WTC11 (cell line): Measurements from ENCODE around the gene GGTLC1. TPM values are rescaled to one million over a fixed set of nuclear protein-coding genes. Genes with fewer than 3 reads are reported as not detected.

ENCODE experiments used
- ATAC-seq: fragments of 200-7000 bp; cut with Tn5 transposase; 2 replicates; pipeline ENCODE4 v1.10.0; 2021; ENCODE audit warnings: mild to moderate bottlenecking, moderate library complexity
- CTCF ChIA-PET: fragments of 300-600 bp; sonication (Branson Sonifier 250); formaldehyde crosslinking; loops from one replicate; lab custom pipeline; 2021; ENCODE audit warnings: antibody characterized with exemption; lab: Charles Lee
- POLR2A ChIA-PET: fragments of 350-600 bp; sonication (Branson Sonifier 250); formaldehyde crosslinking; loops from one replicate; lab custom pipeline; 2021; ENCODE audit warnings: antibody characterized with exemption; lab: Charles Lee
- DNase-seq: peaks from one replicate; pipeline ENCODE4 v3.0.0; 2021; ENCODE audit warnings: low spot score
- H3K27ac Mint-ChIP-seq: 2 replicates; pipeline ENCODE4 v1.8.0; 2021; ENCODE audit warnings: mixed read lengths
- H3K27me3 Mint-ChIP-seq: 2 replicates; pipeline ENCODE4 v1.8.0; 2021; ENCODE audit warnings: low read depth, mild to moderate bottlenecking, moderate library complexity, mixed read lengths
- H3K36me3 Mint-ChIP-seq: 2 replicates; pipeline ENCODE4 v1.8.0; 2021; ENCODE audit warnings: mixed read lengths
- H3K4me1 Mint-ChIP-seq: 2 replicates; pipeline ENCODE4 v1.8.0; 2022; ENCODE audit warnings: mixed read lengths
- H3K4me3 Mint-ChIP-seq: 2 replicates; pipeline ENCODE4 v1.8.0; 2021; ENCODE audit warnings: mild to moderate bottlenecking, moderate library complexity, mixed read lengths
- H3K9me3 Mint-ChIP-seq: 2 replicates; pipeline ENCODE4 v1.8.0; 2021; ENCODE audit warnings: mixed read lengths
- AR ChIP-seq: fragments of 250-450 bp; sonication (Bioruptor Pico); IDR thresholded peaks from 2 replicates; pipeline ENCODE4 v1.9.0; 2021; ENCODE audit warnings: mild to moderate bottlenecking
- ATF3 ChIP-seq: sonication (generic); formaldehyde crosslinking; conservative IDR thresholded peaks from 2 replicates; pipeline ENCODE4 v1.8.1; 2022; ENCODE audit warnings: mild to moderate bottlenecking, missing genetic modification reagents
- CBFB ChIP-seq: sonication (generic); formaldehyde crosslinking; IDR thresholded peaks from 2 replicates; pipeline ENCODE4 v1.8.1; 2022; ENCODE audit warnings: mild to moderate bottlenecking, low read depth, missing genetic modification reagents
- ESRRA ChIP-seq: sonication (generic); formaldehyde crosslinking; IDR thresholded peaks from 2 replicates; pipeline ENCODE4 v1.8.1; 2022; ENCODE audit warnings: mild to moderate bottlenecking, missing genetic modification reagents, borderline replicate concordance
- FOXK1 ChIP-seq: sonication (generic); formaldehyde crosslinking; IDR thresholded peaks from 2 replicates; pipeline ENCODE4 v1.8.0; 2022; ENCODE audit warnings: mild to moderate bottlenecking, moderate library complexity, missing genetic modification reagents
- GRHL2 ChIP-seq: fragments of 250-450 bp; sonication (Bioruptor Pico); IDR thresholded peaks from 2 replicates; pipeline ENCODE4 v1.8.0; 2022; ENCODE audit warnings: mild to moderate bottlenecking, moderate library complexity; ENCODE audit not compliant: insufficient replicate concordance, severe bottlenecking
- JAZF1 ChIP-seq: fragments of 250-450 bp; sonication (Bioruptor Pico); IDR thresholded peaks from 2 replicates; pipeline ENCODE4 v1.9.0; 2021; ENCODE audit warnings: moderate library complexity, mild to moderate bottlenecking, inconsistent platforms
- JUN ChIP-seq: sonication (generic); formaldehyde crosslinking; IDR thresholded peaks from 2 replicates; pipeline ENCODE4 v1.8.0; 2023; ENCODE audit warnings: mild to moderate bottlenecking, missing genetic modification reagents
- PREB ChIP-seq: sonication (generic); formaldehyde crosslinking; IDR thresholded peaks from 2 replicates; pipeline ENCODE4 v1.8.1; 2022; ENCODE audit warnings: mild to moderate bottlenecking, missing genetic modification reagents, moderate library complexity, borderline replicate concordance
- SOX15 ChIP-seq: fragments of 250-450 bp; sonication (Bioruptor Pico); IDR thresholded peaks from 2 replicates; pipeline ENCODE4 v1.9.0; 2021; ENCODE audit warnings: mild to moderate bottlenecking
- USF2 ChIP-seq: sonication (generic); formaldehyde crosslinking; IDR thresholded peaks from 2 replicates; pipeline ENCODE4 v1.8.1; 2023; ENCODE audit warnings: mild to moderate bottlenecking, missing genetic modification reagents, moderate library complexity
- ZBTB21 ChIP-seq: sonication (generic); formaldehyde crosslinking; IDR thresholded peaks from 2 replicates; pipeline ENCODE4 v1.8.1; 2023; ENCODE audit warnings: mild to moderate bottlenecking, missing genetic modification reagents, borderline replicate concordance
- ZBTB43 ChIP-seq: sonication (generic); formaldehyde crosslinking; IDR thresholded peaks from 2 replicates; pipeline ENCODE4 v1.8.1; 2023; ENCODE audit warnings: mild to moderate bottlenecking, missing genetic modification reagents
- ZNF219 ChIP-seq: sonication (generic); formaldehyde crosslinking; IDR thresholded peaks from 2 replicates; pipeline ENCODE4 v1.8.0; 2023; ENCODE audit warnings: missing genetic modification reagents, mild to moderate bottlenecking, borderline replicate concordance
- ZNF671 ChIP-seq: fragments of 250-450 bp; sonication (Bioruptor Pico); IDR thresholded peaks from 2 replicates; pipeline ENCODE4 v1.8.0; 2021; ENCODE audit warnings: mild to moderate bottlenecking
- ZSCAN18 ChIP-seq: fragments of 250-450 bp; sonication (Bioruptor Pico); IDR thresholded peaks from 2 replicates; pipeline ENCODE4 v2.1.2; 2022; ENCODE audit warnings: mild to moderate bottlenecking, moderate library complexity
- total RNA-seq: library from RNA; stranded (reverse); gene quantifications from 3 replicates; pipeline ENCODE4 v1.2.3, GENCODE V29; 2021
- TF ChIP-seq, protein P1 (sequence below): sonication (generic); formaldehyde crosslinking; IDR thresholded peaks from 2 replicates; pipeline ENCODE4 v1.8.1; 2023; ENCODE audit warnings: mild to moderate bottlenecking, missing genetic modification reagents, borderline replicate concordance
- TF ChIP-seq, protein P2 (sequence below): sonication (generic); formaldehyde crosslinking; IDR thresholded peaks from 2 replicates; pipeline ENCODE4 v1.8.1; 2022; ENCODE audit warnings: mild to moderate bottlenecking, moderate library complexity, missing genetic modification reagents
- TF ChIP-seq, protein P3 (sequence below): fragments of 250-450 bp; sonication (Bioruptor Pico); IDR thresholded peaks from 2 replicates; pipeline ENCODE4 v1.9.0; 2021; ENCODE audit warnings: moderate library complexity, mild to moderate bottlenecking, inconsistent platforms, borderline replicate concordance

Gene GGTLC1
- total RNA-seq, 1 experiment from 2014 or later: not detected

DNA sequence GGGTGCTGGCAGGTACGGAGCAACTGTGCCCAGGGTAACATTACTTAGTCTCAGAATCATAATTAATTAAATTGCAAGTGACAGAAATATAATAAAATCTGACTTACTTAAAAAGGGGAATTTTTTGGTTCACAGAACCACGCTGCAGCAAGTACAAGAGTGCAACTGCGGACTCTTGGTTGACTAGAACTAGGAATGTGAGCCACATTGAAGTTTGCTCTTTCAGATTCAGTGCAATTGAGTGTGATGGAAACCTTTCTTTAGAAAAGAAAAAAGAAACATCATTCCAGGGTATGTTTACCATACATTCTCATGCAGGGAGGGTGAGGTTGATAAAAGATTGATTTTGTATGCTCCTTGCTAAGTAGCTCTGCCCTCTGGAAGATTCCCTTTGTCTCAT, 45.0 kb upstream of the GGTLC1 start:
- DNase-seq (no peak), ATAC-seq (no peak)
- CTCF ChIA-PET: no interaction called here
- Mint-ChIP-seq H3K9me3 (0 out of 2 replicates have a peak, but pooled peaks cover 4% of the 10 kb centered on the region), H3K4me3 (no peak overlapping the region), H3K4me1 (peaks cover 8% of the 10 kb centered on the region), H3K36me3 (no peaks in the 10 kb centered on the region), H3K27ac (no peak overlapping the region), H3K27me3 (no peaks in the 10 kb centered on the region)
- no peak for TF ChIP-seq FOXK1 (CRISPR knock-in tag)
- no peak for TF ChIP-seq ATF3
- TF ChIP-seq ZSCAN18: no peak
- no peak for TF ChIP-seq JUN (CRISPR knock-in tag)
- no peak for TF ChIP-seq ZBTB43 (CRISPR knock-in tag)
- no peak for TF ChIP-seq AR (CRISPR knock-in tag)
- no peak for TF ChIP-seq SOX15 (CRISPR knock-in tag)
- TF ChIP-seq ESRRA (CRISPR knock-in tag): no peak
- TF ChIP-seq GRHL2 (CRISPR knock-in tag): no peak
- TF ChIP-seq, protein P1, sequence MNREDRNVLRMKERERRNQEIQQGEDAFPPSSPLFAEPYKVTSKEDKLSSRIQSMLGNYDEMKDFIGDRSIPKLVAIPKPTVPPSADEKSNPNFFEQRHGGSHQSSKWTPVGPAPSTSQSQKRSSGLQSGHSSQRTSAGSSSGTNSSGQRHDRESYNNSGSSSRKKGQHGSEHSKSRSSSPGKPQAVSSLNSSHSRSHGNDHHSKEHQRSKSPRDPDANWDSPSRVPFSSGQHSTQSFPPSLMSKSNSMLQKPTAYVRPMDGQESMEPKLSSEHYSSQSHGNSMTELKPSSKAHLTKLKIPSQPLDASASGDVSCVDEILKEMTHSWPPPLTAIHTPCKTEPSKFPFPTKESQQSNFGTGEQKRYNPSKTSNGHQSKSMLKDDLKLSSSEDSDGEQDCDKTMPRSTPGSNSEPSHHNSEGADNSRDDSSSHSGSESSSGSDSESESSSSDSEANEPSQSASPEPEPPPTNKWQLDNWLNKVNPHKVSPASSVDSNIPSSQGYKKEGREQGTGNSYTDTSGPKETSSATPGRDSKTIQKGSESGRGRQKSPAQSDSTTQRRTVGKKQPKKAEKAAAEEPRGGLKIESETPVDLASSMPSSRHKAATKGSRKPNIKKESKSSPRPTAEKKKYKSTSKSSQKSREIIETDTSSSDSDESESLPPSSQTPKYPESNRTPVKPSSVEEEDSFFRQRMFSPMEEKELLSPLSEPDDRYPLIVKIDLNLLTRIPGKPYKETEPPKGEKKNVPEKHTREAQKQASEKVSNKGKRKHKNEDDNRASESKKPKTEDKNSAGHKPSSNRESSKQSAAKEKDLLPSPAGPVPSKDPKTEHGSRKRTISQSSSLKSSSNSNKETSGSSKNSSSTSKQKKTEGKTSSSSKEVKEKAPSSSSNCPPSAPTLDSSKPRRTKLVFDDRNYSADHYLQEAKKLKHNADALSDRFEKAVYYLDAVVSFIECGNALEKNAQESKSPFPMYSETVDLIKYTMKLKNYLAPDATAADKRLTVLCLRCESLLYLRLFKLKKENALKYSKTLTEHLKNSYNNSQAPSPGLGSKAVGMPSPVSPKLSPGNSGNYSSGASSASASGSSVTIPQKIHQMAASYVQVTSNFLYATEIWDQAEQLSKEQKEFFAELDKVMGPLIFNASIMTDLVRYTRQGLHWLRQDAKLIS (CRISPR knock-in tag): no peak
- TF ChIP-seq JAZF1 (CRISPR knock-in tag): no peak
- no peak for TF ChIP-seq CBFB (CRISPR knock-in tag)
- TF ChIP-seq ZBTB21: no peak
- TF ChIP-seq PREB (CRISPR knock-in tag): no peak
- TF ChIP-seq ZNF219 (CRISPR knock-in tag): no peak
- TF ChIP-seq, protein P2, sequence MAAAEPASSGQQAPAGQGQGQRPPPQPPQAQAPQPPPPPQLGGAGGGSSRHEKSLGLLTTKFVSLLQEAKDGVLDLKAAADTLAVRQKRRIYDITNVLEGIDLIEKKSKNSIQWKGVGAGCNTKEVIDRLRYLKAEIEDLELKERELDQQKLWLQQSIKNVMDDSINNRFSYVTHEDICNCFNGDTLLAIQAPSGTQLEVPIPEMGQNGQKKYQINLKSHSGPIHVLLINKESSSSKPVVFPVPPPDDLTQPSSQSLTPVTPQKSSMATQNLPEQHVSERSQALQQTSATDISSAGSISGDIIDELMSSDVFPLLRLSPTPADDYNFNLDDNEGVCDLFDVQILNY (CRISPR knock-in tag): no peak
- no peak for TF ChIP-seq ZNF671 (CRISPR knock-in tag)
- TF ChIP-seq USF2 (CRISPR knock-in tag): no peak
- TF ChIP-seq, protein P3, sequence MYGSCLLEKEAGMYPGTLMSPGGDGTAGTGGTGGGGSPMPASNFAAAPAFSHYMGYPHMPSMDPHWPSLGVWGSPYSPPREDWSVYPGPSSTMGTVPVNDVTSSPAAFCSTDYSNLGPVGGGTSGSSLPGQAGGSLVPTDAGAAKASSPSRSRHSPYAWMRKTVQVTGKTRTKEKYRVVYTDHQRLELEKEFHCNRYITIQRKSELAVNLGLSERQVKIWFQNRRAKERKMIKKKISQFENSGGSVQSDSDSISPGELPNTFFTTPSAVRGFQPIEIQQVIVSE (CRISPR knock-in tag): no peak
- POLR2A ChIA-PET: no interaction called here
